ENCODE results near the gene PIGT. TPM values are rescaled to one million over a fixed set of nuclear protein-coding genes. Genes with fewer than 3 reads are reported as not detected.

Gene PIGT
- total and polyA plus RNA-seq, 5 experiments from 2014 or later: 73.4 to 90.6 (median 80.1) TPM

GRCh38 chr20:45413479-45413878 is 2.5 kb upstream of the PIGT start:
- H3K27ac Mint-ChIP-seq: peak overlapping the region in 4 of 10 donors; percentile 7 to 80 (median 68)
- ATAC-seq: no peak
- no peaks in the 10 kb centered on the region for H3K27me3 Mint-ChIP-seq
- peaks cover 18 to 43% (median 36%) of the 10 kb centered on the region in 4 donors for H3K4me1 Mint-ChIP-seq
- DNase-seq: no peak
- peaks cover 0 to 4% (median 0%) of the 10 kb centered on the region in 3 donors for H3K36me3 Mint-ChIP-seq
- no peaks in the 10 kb centered on the region for H3K9me3 Mint-ChIP-seq
- no peak overlapping the region for H3K4me3 Mint-ChIP-seq
- POLR2A ChIA-PET: interaction anchor here (0.8 to 1.7 kb wide), 3 partner anchors 9 to 522 kb away, joined by 3 read pairs; partner anchors contain the start of gene SYS1

- ATAC-seq (no peak), DNase-seq (no peak)
- Mint-ChIP-seq H3K27me3 (no peaks in the 10 kb centered on the region), H3K9me3 (no peaks in the 10 kb centered on the region), H3K4me3 (peak overlapping the region; percentile 90 to 99 (median 96)), H3K27ac (peak overlapping the region; percentile 98 to 100 (median 99)), H3K4me1 (peaks cover 26 to 46% (median 38%) of the 10 kb centered on the region in 4 donors), H3K36me3 (peaks cover 0 to 29% (median 5%) of the 10 kb centered on the region in 3 donors)
- POLR2A ChIA-PET: interaction anchor here (1.5 to 3.4 kb wide), 8 partner anchors 11 to 54 kb away, joined by 3 to 53 read pairs (median 16); partner anchors contain the start of genes DBNDD2 and SYS1
Observed at GRCh38 chr20:45416917-45417316, 976 bp downstream of the PIGT start.

GRCh38 chr20:45419188-45420091 is 3.5 kb downstream of the PIGT start:
- peaks cover 0 to 52% (median 8%) of the 10 kb centered on the region in 3 donors for H3K36me3 Mint-ChIP-seq
- no peaks in the 10 kb centered on the region for H3K9me3 Mint-ChIP-seq
- H3K4me3 Mint-ChIP-seq: peak overlapping the region in 1 of 10 donors; percentile 29
- ATAC-seq (no peak), DNase-seq (no peak)
- no peaks in the 10 kb centered on the region for H3K27me3 Mint-ChIP-seq
- POLR2A ChIA-PET: interaction anchor here (1.1 to 2.8 kb wide), 3 partner anchors 12 to 57 kb away, joined by 3 to 11 read pairs (median 4); partner anchors contain the start of gene SYS1
- H3K4me1 Mint-ChIP-seq: peaks cover 26 to 41% (median 38%) of the 10 kb centered on the region in 4 donors
- peak overlapping the region in 7 of 10 donors; percentile 8 to 86 (median 59) for H3K27ac Mint-ChIP-seq

GRCh38 chr20:45420125-45420524 is 4.2 kb downstream of the PIGT start:
- H3K4me3 Mint-ChIP-seq: peak overlapping the region in 1 of 10 donors; percentile 46
- POLR2A ChIA-PET: interaction anchor here (1.1 to 2.8 kb wide), 2 partner anchors 14 to 57 kb away, joined by 4 to 11 read pairs; partner anchors contain the start of gene SYS1
- H3K27me3 Mint-ChIP-seq: no peaks in the 10 kb centered on the region
- H3K36me3 Mint-ChIP-seq: peaks cover 0 to 57% (median 11%) of the 10 kb centered on the region in 3 donors
- ATAC-seq: no peak
- peak overlapping the region in 2 of 10 donors; percentile 41 to 86 for H3K27ac Mint-ChIP-seq
- DNase-seq: no peak
- H3K9me3 Mint-ChIP-seq: no peaks in the 10 kb centered on the region
- peaks cover 25 to 39% (median 35%) of the 10 kb centered on the region in 4 donors for H3K4me1 Mint-ChIP-seq

GRCh38 chr20:45423700-45424099 is 7.8 kb downstream of the PIGT start:
- Mint-ChIP-seq H3K36me3 (peaks cover 0 to 78% (median 15%) of the 10 kb centered on the region in 3 donors), H3K27me3 (no peaks in the 10 kb centered on the region), H3K4me1 (peaks cover 2 to 6% (median 6%) of the 10 kb centered on the region in 4 donors), H3K9me3 (no peaks in the 10 kb centered on the region), H3K27ac (peak overlapping the region in 1 of 10 donors; percentile 33), H3K4me3 (no peak overlapping the region)
- POLR2A ChIA-PET: interaction anchor here (0.7 kb wide), 1 partner anchor 778 kb away, joined by 4 read pairs; no protein-coding TSS in a partner anchor
- DNase-seq: no peak
- ATAC-seq: no peak

- no peaks in the 10 kb centered on the region for H3K9me3 Mint-ChIP-seq
- H3K27ac Mint-ChIP-seq: peak overlapping the region in 2 of 10 donors; percentile 22 to 56
- ATAC-seq: no peak
- POLR2A ChIA-PET: no interaction called here
- H3K4me1 Mint-ChIP-seq: no peaks in the 10 kb centered on the region
- H3K27me3 Mint-ChIP-seq: no peaks in the 10 kb centered on the region
- H3K36me3 Mint-ChIP-seq: peaks cover 0 to 62% (median 12%) of the 10 kb centered on the region in 3 donors
- DNase-seq: no peak
- H3K4me3 Mint-ChIP-seq: no peak overlapping the region
Observed at GRCh38 chr20:45425561-45425960, 9.6 kb downstream of the PIGT start.

GRCh38 chr20:45426320-45427016 is 10.5 kb downstream of the PIGT start:
- H3K27me3 Mint-ChIP-seq: no peaks in the 10 kb centered on the region
- no peak for ATAC-seq
- no peaks in the 10 kb centered on the region for H3K4me1 Mint-ChIP-seq
- no peaks in the 10 kb centered on the region for H3K9me3 Mint-ChIP-seq
- POLR2A ChIA-PET: interaction anchor here (1.4 kb wide), 1 partner anchor 64 kb away, joined by 3 read pairs; the partner anchor contains the start of gene SYS1
- DNase-seq: no peak
- peak overlapping the region in 4 of 10 donors; percentile 9 to 87 (median 42) for H3K27ac Mint-ChIP-seq
- H3K4me3 Mint-ChIP-seq: no peak overlapping the region
- H3K36me3 Mint-ChIP-seq: peaks cover 0 to 61% (median 10%) of the 10 kb centered on the region in 3 donors

- H3K27ac Mint-ChIP-seq: peak overlapping the region in 2 of 10 donors; percentile 6 to 83
- H3K36me3 Mint-ChIP-seq: peaks cover 0 to 60% (median 7%) of the 10 kb centered on the region in 3 donors
- H3K4me1 Mint-ChIP-seq: peaks cover 0 to 5% (median 2%) of the 10 kb centered on the region in 4 donors
Observed at GRCh38 chr20:45427236-45428149, 11.6 kb downstream of the PIGT start.

GRCh38 chr20:45429618-45430017 is 13.7 kb downstream of the PIGT start:
- POLR2A ChIA-PET: no interaction called here
- H3K4me3 Mint-ChIP-seq: no peak overlapping the region
- ATAC-seq: no peak
- H3K9me3 Mint-ChIP-seq: no peaks in the 10 kb centered on the region
- peaks cover 0 to 51% (median 6%) of the 10 kb centered on the region in 3 donors for H3K36me3 Mint-ChIP-seq
- H3K27me3 Mint-ChIP-seq: no peaks in the 10 kb centered on the region
- DNase-seq: no peak
- peaks cover 0 to 11% (median 5%) of the 10 kb centered on the region in 4 donors for H3K4me1 Mint-ChIP-seq
- no peak overlapping the region for H3K27ac Mint-ChIP-seq

More at GRCh38 chr20:45427236-45428149, 11.6 kb downstream of the PIGT start:
- no peaks in the 10 kb centered on the region for H3K9me3 Mint-ChIP-seq
- no peak for DNase-seq
- peak in 1 of 2 donors; percentile 28 for ATAC-seq
- H3K4me3 Mint-ChIP-seq: no peak overlapping the region
- H3K27me3 Mint-ChIP-seq: no peaks in the 10 kb centered on the region
- POLR2A ChIA-PET: interaction anchor here (1.4 to 1.5 kb wide), 2 partner anchors 11 to 65 kb away, joined by 3 to 5 read pairs; partner anchors contain the start of genes PIGT and SYS1

- DNase-seq: peak in 1 of 10 donors; percentile 28
- POLR2A ChIA-PET: no interaction called here
- H3K4me3 Mint-ChIP-seq: peak overlapping the region in 2 of 10 donors; percentile 10 to 36
- H3K27ac Mint-ChIP-seq: peak overlapping the region in 4 of 10 donors; percentile 2 to 37 (median 28)
- no peak for ATAC-seq
- H3K9me3 Mint-ChIP-seq: no peaks in the 10 kb centered on the region
- H3K36me3 Mint-ChIP-seq: peaks cover 0 to 29% (median 0%) of the 10 kb centered on the region in 3 donors
- peaks cover 5 to 23% (median 15%) of the 10 kb centered on the region in 4 donors for H3K4me1 Mint-ChIP-seq
- H3K27me3 Mint-ChIP-seq: no peaks in the 10 kb centered on the region
Observed at GRCh38 chr20:45432294-45432693, 16.4 kb downstream of the PIGT start.

GRCh38 chr20:45433316-45433715 is 17.4 kb downstream of the PIGT start:
- peaks cover 5 to 23% (median 15%) of the 10 kb centered on the region in 4 donors for H3K4me1 Mint-ChIP-seq
- no peaks in the 10 kb centered on the region for H3K9me3 Mint-ChIP-seq
- no peak overlapping the region for H3K4me3 Mint-ChIP-seq
- peak overlapping the region in 1 of 10 donors; percentile 48 for H3K27ac Mint-ChIP-seq
- H3K27me3 Mint-ChIP-seq: no peaks in the 10 kb centered on the region
- no peak for DNase-seq
- POLR2A ChIA-PET: interaction anchor here (1.0 to 1.5 kb wide), 2 partner anchors 18 to 59 kb away, joined by 3 read pairs; partner anchors contain the start of gene PIGT
- H3K36me3 Mint-ChIP-seq: peaks cover 0 to 25% (median 0%) of the 10 kb centered on the region in 3 donors
- ATAC-seq: no peak
